T-helper 22 cell (primary cell): ENCODE results near the gene CPA1.

Experiments used
- DNase-seq: peaks from one replicate; pipeline ENCODE4 v3.0.0-alpha.2; 2020; ENCODE audit warnings: low read depth

The CPA1 gene

DNA sequence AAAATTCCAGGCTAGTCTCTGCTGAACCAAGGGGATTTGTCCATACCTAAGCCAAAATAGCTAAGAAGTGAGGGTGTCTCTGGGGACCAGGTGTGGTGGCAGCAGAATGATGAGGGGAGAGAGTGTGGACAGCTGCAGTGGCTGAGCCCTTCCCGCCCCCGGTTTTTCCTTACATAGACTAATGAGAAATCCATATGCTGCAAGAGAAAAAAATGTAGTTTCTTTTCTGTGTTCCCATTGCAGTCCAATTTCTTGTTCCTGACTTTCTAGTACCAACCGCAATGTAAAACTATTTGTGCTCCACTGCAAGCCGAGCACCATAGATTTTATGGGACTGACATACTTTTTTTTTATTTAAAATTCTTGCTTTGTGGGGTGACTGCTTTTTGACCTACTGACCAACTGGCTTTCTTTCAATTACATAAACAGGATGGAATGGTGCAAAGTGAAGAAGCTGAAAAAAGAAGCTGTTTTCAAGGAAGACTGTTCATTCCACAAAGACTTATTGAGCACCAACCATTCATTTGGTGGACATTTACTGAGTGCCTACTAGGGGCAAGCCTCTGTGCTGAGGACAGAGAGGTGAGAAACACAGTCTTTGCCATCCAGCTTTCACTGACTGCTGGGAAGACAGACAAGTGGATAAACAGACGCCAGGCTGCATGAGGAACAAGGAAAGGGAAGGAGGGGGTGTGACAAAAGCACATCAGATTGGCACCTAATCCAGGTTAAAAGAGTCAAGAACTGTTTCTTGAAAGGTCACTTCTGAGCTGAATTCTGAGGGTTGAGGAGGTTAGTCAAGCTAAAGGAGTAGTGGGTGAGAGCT, 50.8 kb downstream of the CPA1 start:
- no peak for DNase-seq

DNA sequence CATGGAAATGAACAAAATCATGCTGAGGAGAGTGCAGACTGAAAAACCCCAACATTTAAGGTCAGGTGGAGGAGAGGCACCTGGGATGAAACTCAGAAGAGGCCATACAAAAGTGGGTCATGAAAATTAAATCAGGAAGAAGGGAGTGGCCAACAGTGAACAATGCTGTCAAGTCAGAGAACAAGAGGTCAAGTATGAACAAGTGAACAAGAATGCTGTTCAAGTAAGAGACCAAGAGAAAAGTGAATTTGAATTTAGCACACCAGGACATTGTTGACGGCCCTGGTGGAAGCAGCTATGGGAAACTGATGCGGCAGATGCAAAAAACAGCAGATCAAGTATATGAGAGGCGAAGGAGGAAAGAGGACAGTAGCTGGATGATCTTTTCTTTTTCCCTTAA, 52.6 kb downstream of the CPA1 start:
- DNase-seq, result no peak

DNA sequence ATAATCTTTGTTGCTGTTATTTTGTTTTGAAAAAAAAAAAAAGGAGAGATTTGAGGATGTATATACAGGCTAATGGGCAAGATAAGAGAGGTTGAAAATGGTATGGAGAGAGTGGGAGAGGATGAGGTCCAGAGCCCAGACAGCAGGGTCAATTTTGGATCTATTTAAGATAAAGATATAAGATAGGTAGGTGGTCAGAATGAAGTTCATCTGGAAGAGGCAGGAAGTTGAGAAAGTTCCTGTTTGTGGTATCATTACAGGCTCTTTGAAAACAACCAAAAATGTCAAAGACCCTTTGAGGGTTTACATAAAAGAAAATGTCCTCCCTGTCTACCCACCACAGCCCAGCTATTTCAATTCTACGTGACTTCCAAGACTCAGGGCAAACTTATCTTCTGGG, 53.0 kb downstream of the CPA1 start:
- DNase-seq, result no peak

DNA sequence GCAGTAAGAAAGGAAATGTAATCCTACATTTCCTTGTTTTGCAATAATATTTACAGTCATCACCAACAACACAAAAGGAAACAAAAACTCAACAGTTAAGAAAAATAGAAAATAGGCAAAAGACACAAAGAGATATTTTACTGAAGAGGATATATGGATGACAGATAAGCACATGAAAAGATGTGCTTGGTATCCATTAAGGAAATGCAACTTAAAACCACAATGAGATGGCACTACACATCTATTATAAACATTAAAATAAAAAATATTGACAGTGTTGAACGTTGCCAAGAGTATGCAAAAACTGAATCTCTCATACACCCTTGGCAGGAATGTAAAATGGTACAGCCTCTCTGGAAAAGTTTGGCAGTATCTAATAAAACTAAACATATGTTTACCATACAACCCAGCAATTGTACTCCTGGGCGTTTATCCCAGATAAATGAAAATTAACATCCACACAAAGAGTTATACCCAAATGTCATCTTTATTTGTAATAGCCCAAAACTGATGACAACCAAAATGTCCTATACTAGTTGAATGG, 55.1 kb downstream of the CPA1 start:
- DNase-seq, result no peak

DNA sequence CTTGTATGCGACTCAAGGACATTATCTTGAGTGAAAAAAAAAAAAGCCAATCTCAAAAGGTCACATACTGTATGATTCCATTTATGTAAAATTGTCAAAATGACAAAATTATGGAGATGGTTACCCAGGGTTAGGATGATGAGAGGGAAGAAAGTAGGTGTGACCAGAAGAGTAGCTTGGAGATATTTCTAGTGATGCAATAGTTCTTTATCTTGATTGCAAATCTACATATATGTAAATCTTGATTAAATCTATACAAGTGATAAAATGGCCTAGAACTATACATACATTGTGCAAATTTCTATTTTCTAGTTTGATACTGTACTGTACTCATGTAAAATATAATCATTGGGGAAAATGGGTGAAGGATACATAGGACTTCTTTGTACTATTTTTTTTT, 56.0 kb downstream of the CPA1 start:
- DNase-seq, result no peak
